OCI-M2 (cell line): ENCODE results near the gene PPARGC1A.

Experiments used
- DNase-seq: peaks from one replicate; lab custom pipeline; 2025; ENCODE audit not compliant: unreplicated experiment; lab: John Stamatoyannopoulos, UW

Gene PPARGC1A

DNA sequence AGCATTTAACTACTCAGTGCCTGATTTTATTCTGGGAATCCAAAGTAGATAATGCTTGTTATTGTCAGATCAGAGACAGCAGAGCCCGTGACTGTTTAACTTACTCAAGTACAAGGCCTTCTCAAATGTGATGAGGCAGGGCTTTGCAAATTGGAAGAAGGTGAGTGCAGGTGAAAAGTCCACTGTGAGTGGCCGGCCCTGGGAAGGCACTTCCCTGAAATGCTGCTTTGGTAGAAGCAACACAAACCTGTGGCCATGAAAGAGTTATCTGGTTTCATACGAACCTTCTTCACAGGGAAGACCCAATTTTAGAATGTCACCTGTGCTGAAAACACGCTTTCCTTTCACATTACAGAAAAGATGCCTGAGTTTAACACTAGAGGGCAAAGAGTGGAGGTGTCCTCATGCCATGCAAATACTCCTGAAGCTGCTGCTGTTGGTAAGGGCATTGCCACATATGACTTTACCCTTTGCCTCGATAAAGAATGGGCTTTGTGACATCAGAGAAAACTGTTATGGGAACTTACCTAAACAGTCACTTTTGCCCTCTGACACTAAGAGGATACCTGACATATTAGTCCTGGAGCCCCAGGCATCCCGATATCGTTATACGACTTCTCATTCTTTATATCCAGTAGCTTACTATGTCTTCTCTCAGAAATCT is 8.0 kb downstream of the PPARGC1A start:
- DNase-seq: no peak

DNA sequence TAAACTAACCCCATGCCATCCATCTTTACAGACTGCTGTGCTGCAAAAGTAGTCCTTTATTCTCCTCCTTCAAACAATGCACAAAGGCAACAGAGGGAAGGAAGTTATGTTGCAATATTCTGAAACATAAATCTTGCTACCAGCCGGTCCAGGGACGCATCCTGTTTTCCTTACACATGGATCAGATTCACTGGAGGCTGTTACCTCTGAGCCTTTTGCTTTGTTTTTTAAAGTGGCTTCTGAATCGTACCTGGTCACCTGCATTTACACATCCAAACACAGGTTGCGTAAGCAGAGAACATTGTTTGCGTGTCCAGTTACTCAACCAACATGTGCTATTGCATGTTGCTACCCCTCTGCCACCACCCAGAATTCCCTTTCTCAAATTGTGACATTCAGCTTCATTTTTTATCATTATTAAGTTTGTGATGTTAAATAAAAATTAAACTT is 8.8 kb downstream of the PPARGC1A start:
- DNase-seq: no peak

DNA sequence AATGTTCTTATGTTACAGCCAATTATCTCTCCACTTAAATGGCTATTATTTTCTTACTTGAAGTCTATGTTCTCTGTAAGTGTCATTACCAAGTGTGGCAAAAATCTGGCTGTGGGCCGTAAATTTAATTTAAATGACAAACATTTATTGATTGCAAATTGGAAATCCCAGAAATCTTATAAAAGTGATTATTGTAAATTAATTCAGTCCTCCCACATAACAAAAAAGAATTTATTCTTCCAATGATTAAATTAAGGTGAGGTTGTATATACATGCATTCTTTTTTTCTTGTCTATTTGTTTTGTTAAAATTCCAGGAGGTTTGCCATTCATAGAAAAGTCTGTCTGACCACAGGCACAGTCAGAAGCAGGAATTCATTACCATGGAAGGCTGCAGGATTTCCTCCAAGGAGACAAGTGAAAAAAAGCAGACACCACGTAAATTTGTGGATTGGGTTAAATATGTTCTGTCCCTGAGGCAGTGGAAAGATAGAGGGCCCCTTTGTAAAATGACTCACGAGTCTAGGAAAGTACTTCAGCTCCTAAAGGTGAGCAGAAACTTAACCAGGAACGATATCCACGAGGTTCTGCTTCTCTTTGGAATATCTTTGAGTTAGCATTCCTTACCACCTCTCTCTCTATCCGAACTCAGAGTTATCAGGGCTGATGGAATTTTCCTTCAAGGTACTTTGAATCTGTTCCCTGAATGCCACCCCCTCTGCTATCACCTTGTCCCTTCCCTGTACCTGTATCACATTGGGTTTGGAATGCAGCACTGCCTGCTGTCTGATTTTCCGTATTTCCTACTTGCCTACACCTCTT is 10.7 kb downstream of the PPARGC1A start:
- no peak for DNase-seq

DNA sequence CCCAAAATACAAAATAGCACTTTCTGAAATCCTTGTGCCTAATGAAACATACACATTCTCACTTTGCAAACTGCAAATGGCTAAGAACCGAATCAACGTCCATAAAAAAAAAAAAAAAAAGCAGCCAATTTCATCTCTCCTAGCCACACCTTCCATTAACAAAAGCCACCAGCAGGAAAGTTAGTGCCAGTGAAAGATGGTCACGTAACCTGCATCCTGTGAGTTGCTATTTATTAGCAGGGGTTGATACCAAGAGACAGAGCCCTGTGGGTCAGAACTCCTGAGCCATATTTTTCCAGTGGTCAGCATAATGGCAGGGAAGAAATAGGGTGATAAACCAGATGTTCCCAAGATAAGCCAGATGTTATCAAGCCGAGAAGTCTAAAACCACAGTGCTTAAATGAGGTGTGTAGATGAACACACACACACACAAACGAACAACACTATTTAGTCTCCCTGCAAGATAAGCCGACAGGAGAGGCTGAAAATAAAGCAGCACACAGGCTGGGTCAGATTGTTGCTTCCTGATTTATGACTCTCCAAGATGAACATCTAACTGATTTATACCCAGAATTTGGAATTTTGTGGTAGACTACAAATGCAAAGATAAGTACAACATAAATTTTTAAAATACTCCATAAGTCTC is 11.5 kb downstream of the PPARGC1A start:
- DNase-seq: no peak

DNA sequence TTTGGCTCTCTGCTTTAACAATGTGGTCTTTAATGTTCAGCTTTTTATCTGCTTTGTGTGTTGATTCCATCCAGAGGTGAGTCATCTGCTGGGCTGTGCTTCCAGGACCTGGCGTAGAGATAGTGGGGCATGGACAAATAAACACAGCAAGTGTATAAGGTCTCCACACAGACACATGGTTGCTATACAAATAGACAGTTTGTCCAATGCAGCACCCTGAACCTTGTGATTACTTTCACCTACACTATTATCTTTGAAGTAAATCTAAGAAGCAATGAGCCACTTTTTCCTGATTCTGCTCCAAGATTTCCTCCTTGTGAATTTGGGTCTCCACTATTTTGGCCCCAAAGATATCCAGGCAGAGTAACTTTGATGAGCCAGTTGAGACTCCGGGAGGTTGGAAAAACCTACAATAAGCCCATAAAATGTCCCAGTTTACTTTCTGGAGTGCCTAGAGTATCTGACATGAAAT is 12.1 kb downstream of the PPARGC1A start:
- DNase-seq: no peak

DNA sequence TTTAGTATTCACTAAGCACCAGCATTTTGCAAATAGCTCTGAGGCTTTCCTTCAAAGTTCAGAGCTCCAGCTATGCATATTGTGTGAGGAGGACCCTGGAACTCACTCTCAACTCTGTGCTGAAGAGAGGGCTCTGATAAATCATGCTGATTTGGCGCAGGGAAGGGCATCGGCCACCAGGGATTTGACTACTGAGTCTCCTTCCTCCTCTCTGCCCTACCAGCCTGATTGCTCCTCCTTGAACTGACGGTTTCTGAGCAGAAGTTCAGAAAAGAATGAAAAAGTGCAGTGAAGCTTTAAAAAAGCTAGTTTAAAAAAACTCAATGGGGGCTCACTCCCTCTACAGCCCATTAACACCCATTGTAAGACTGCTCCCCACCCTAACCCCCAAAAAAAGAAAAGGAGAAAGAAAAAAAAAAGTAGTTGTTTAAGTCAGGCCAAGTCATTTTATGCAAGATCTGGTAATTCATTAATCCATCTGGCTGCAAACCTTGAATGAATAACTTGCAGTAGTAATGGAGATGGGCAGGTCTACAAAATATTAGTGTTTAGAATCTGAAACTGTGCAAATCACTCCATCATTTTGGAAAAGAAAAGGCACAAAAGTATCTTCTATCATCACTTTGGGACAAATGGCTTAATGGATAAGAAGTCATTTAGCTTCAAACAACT is 13.3 kb downstream of the PPARGC1A start:
- no peak for DNase-seq

DNA sequence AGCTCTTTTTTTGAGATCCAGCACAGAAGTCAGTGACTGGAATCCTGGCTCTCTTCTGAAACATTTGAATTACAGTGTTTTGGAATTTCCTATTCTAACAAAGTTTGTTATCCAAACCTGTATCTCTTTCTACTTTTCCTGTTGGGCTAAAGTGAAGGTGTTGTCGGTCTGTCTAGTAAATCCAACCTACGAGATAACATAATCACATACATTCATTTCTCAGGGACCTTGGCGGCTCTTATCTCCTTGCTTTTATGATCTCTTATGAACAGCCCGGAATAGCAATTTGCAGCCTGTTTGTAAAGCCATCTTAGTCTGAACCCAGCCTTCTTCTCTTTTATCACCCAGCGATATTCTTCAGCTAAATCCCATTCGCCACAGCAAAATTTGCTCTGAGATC is 14.5 kb downstream of the PPARGC1A start:
- DNase-seq: no peak

DNA sequence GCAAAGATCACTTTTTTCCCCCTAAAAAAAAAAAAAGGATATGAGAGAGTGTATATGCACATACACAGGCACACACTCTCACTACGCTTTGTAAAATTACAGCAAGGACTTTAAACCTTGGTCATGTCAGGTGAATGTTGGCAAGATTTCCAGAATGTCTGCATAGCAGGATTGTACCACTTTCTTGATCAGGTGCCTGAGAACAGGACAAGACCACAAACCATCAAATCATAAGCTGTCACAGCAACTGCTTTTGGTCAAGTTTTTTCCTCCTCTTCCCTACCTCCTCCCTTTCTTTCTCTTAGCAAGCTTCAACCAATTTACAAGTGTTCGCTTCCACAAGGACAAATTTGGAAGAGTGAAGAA is 15.3 kb downstream of the PPARGC1A start:
- DNase-seq: no peak

DNA sequence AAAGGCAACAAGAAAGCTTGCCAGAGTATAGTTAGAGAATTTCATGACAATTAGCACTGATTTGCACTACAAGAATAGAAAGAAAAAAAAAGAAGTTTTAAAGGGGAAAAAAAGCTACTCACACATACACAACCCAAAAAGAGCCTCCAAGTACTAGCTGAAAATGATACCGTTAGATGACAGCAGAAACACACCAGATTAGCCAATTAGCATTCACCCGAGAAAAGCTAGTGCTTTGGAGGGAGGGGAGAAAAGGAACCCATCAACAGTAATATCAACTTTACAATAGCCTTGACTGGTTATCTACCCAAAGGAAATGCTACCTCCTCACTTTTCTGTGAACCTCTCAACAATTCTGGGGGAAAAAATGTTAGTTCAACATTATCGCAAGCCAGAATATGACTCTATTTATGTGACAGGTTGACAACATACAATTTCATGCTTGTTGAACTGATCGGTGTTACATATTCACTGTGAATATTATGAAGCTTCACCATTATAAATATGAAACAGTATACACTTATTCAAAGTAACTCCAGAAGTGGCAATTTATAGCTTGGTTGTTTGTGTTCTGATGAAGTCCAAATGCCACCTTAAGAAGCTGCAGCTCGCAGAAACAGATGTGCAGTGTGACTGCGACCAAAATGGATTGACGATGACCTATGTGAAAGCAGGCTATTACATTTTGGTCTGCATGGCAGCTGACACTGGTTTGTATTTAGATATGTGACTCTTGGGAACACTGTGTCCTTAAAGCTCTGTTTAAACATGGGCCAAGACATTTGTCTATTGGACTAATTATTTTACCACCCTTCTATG is 15.9 kb downstream of the PPARGC1A start:
- no peak for DNase-seq

DNA sequence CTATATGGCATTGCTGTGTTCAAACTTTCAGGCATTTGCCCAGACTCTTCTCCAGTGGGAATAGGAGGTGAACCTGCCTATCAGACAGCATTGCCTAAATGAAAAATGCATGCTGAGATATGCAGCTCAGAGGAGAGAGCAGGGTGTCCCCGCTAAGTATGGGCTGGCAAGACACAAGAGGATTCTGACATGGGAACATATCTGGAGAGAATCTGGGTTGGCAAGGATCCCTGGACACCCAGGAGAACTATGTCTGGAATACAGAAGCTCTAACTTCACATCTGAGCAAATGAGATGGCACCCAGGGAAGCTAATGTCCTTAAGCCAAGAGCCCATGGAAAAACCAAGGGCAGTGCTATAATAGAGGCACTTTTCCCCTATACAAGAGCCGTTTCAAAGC is 18.4 kb downstream of the PPARGC1A start:
- DNase-seq: no peak

DNA sequence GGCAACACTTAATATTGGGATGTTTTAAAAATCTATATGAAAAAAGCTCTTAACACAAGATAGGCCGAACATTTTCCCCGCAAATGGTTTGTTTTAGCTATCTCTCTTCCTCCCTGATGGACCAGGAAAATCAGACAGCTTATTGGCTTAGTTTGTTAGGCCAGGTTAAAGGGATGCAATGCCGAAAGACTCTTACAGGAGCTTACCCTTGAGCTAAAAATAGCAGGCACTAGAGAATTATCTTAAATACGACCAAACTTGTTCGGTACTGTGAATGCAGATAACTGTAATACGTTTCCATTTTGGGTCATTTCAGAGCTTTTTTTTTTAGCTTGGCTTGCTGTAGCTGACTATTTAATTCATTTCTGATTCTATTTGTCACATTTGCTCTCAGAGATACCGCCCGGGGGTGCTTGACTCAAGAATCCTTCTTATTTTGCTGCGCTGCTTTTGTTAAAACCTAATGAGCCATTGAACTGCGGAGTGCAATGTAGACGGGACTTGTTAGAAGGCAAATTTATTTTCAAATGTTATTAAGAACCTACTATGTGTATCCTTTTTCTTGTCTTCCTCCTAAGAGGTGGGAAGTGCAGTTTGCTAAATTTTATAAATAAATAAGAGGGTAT is 23.3 kb downstream of the PPARGC1A start:
- no peak for DNase-seq

DNA sequence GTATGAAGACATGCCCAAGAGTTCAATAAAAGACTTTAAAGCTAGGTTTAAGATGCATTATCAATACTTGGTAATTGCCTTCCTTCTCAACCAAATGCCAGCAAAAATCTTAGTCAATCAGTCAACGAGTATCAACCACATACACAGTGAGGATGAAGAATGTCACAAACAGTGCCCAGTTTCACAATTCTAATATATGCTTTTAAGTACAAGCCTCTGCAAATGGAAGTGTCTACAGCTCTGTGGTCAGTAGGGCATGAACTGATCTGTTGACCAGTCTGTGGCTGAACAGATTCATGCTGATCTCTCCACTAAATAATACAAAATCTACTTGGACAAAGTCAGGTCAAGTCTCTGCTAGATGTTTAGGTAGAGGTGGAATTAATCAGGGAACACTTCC is 27.9 kb downstream of the PPARGC1A start:
- no peak for DNase-seq

DNA sequence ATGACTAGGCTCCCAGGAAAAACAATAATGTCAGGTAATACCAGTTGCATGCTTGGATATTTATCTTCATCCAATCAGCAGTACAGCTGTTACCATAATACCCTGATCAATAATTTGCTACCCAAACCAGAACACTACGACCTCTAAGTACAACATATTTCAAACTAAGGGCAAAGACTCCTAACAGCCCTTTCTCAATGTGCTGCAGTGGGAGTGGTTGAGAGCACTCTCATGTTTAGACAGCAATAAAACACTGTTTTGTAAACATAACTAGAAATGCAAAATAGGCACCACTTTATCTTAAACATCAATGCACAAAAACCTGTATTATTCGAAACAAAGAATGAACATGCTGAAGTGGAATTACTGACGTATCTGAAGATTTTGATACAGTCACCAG is 28.9 kb downstream of the PPARGC1A start:
- no peak for DNase-seq

DNA sequence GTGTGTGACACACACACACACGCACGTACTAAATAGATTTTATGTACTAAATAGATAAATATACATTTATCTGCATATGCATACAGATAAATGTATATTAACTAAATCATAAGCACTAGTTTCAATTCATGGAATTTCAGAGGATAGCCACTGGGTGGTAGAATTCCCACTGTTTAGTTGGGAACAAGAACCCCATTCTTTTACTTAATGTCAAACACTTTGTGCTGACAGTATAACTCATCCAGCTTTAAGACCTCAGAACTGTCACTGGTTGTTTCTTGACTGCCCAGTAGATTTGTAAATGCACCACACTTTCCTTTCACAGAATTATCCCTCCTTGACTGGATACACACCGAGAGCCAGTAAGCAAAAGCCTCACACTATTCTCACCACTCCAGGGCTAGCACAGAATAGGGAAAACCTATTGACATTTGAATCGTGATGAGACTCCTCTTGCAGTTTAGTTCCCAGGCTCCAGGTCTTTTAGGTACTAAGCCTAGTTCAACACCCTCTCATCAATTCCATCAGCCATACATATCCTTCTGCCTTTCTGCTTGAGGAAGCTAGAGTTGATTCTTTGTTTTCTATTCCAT is 32.4 kb downstream of the PPARGC1A start:
- no peak for DNase-seq

DNA sequence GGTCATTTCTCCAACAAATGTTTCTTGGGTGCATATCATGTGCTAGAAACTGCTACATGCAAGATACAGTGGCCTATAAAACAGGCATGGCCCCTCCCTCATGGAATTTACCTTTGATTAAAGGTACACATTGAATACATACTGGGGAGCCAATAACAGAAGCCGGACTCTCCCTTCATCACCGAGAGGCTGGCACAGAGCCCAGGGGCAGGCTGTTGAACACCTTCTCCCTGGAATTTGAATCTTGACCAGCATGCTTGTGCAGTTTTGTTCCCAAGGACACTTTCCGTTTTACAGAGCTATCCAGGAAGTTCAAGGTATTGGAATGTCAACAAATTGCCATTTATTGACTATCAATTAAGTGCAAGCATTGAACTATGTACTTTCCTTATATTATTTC is 33.2 kb downstream of the PPARGC1A start:
- no peak for DNase-seq

DNA sequence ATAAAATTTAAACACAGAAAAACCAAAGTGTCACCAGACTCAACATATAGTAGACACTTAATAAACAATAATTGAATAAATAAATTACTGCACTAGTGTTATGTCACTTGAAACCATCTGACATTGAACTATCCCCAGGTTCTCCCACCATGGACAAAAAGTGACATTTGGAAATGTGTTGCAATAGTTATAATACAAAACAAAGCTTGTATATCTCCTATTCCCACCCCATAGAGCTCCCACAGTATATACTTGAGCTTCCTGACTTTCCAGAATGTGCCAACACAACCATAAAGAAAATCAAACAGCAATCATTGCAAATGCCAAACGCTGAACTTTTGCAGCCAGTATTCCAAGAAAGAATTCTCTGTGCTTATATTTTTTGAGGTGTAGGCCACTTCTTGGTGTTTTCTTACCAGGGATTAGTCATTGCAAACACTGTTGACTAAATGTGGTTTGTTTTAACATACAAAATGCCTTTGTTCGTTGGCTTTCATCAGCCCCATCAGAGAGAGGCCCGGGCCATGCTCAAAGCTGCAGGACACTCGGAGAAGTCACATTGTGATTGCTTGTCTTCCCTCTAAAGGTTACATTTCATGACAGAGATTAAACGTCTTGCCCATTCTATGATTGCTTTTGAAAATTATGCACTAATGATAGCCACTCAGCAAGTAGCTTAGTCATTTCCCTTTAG is 33.8 kb downstream of the PPARGC1A start:
- DNase-seq: no peak

DNA sequence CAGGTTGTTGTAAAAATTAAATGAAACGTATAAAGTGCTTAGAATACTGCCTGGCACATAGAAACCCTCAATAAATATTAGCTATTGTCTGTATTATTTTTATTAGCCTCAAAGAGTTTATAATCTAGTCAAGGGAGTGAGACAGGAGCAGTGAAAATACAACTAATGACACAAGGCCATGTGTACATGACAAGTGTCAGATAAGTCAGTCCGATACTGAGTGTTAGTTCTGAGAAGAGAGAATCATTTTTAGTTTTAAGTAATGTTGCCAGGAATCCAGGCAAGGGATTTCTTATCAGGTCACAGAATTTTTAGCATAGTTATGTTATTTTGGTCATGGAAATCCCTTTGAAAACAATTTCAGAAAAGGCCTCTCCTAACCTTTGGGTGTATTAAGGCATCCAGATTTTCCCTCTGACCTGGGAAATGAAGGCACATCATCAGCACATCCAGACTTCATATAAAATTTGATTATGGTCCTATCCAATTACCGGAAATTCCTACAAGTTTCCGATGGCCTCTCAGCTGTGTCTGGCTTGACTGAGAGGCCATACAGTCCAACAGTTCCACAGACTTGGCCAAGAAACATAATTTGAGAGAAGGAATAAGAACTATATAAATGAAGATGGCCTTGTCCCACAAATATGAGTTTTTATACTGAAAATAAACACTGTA is 35.7 kb downstream of the PPARGC1A start:
- no peak for DNase-seq

DNA sequence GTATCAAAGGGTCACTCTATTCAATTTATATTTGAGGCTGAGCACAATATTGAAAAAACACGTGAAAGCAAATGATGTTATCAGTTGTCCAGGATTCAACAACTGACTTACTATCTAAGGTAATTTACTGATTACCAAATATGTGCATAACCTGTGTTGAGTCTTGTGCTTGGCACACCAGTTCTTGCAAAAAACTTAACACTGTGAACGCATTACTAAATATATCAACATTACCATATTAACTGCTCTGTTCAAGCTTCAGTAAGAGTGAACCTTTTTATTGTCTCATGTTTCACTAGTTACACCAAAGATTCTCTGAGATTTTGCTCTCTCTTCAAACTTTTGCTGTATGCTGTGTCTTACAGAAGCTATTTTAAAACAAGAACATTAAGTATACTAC is 38.4 kb downstream of the PPARGC1A start:
- no peak for DNase-seq

DNA sequence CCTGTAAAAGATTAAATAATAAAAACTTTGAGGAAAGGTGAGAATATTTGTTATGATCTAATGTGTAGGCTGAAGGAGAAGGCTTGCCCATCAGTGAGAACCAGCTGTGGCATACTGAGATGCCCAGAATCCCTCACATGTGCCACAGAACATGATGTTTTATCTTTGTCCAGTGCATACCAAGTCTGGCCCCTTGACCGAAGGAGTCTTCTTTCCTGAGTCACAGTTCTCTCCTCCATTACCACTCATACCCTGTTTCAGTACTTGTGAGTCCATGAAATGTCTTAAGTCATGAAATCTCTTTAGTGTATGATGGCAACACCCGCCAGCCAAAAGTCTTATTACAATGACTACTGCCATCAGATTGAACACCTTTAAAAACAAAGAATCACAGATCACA is 42.7 kb downstream of the PPARGC1A start:
- DNase-seq: no peak
